HG03045 (cell line): ENCODE measurements around the gene RASGRF2.

Source experiments
- ATAC-seq: cut with Tn5 transposase; IDR thresholded peaks from one replicate; pipeline ENCODE4 v1.9.1; 2021; ENCODE audit warnings: mild to moderate bottlenecking, moderate library complexity; ENCODE audit not compliant: unreplicated experiment

Gene RASGRF2

DNA sequence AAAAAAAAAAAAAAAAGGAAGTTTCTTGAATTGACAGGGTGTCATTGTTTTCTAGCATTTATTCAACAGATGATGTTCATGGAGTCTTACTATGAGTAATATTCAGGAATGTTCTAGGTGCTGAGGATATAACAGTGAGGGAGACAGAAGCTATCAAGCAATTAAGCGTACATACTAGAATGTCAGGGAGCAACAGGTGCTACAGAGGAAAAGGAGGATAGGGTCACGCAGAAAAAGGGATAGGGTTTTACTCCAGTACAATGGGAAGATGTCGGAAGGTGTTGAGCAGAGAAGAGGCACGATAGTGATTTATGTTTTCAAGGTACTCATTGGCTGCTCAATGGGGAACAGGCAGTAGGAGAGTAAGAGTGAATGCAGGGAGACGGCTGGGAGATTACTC lies 6.6 kb upstream of the RASGRF2 start:
- no peak for ATAC-seq

DNA sequence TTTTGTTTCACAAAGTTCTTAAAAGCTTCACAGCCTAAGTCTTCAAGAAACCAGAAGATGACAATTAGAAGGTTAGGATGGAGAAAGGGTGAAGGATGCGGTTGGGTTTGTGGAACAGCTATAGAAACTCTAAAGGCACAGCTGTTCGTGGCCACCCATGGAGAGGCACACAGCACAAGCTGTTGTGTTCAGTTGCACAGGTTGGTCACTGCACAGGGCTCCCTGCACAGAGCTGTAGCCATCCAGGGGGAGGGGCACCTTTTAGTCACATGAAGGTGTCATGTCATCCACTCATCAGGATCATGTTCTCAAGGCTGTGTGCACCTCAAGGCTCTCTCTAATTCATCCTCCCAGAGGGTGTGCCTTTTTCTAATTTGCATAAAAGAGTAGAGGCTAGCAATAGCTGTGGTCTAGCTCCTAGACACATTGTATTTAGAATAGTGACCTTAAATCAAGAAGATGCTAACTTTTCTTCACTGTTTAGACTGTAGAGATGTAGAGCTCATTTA lies 5.0 kb upstream of the RASGRF2 start:
- no peak for ATAC-seq

DNA sequence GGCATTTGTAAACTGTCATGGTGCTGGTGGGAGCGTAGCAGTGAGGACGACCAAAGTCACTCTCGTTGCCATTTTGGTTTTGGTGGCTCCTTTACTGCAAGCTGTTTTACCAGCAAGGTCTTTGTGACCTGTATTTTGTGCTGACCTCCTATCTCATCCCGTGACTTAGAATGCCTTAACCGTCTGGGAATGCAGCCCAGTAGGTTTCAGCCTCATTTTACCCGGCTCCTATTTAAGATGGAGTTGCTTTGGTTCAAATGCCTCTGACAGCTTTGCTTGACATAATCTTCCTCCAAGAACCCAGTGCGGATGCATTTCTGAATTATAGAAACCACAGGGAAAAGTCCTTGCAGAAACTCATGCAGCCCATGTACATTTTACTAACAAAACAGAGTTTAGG lies 3.9 kb upstream of the RASGRF2 start:
- no peak for ATAC-seq

DNA sequence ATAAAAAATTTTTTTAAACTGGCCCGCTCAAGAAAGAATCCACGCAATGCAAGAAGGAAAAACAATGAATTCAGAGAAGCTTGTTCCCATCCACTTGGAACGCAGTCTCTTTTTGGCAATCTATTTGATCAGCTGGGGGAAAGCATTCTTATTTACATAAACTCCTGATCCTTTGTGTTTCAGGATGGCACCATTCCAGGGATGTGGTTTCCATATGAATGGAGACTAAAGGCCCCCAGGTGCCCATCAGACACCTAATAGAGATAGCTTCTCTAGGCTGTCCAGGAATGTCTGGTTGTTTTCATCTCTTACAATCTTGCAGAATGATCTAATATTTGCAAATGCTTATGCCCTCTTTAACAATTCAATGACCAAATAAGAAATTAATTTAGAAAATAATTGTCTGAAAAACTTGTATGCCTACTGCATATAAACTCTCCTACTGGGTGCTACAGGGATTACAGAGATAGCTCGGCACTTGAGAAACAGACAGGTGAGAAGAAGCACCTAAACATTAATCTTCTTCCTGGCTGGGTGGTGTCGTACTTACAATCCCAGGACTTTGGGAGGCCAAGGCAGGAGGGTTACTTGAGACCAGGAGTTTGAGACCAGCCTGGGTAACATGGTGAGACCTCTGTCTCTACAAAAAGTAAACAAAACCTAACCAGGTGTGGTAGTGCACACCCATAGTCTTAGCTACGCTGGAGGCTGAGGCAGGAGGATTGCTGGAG lies 3.0 kb upstream of the RASGRF2 start:
- ATAC-seq = no peak

DNA sequence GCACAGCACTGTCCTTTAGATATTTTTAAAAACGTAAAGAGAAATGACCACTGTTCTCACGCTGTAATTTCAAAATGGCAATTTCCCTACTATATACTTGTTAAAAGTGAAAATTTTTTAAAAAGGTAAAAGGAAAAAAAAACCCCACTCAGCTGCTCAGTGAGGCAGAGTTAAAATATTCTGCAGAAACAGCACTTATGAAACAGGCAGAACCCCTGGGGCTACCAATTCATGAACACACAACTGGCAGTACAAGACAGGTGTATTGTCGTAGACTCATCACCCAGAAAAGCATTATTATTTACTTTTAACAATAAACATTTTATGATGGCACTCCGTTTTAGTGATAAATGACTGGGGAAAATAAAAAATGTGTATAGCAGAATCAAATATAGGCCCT lies 1.5 kb upstream of the RASGRF2 start:
- no peak for ATAC-seq

DNA sequence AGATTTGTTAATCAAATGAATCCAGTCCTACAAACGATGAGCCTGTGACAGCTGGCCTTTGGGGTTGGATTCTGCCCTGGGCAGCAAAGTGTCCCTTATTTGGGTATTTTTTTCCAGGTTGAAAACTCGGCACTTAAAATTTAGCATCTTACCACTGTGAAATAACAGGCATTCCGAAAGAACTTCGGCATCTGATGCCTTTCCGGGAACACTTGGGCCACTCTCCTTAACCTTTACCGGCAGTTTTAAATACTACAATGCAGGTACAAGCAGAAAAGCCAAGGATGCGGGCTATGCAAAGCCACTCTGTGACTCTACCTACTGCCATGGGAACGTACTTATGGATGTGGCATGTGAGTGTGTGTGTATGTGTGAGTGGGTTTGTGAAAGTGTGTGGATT lies 1.0 kb upstream of the RASGRF2 start:
- ATAC-seq = no peak

DNA sequence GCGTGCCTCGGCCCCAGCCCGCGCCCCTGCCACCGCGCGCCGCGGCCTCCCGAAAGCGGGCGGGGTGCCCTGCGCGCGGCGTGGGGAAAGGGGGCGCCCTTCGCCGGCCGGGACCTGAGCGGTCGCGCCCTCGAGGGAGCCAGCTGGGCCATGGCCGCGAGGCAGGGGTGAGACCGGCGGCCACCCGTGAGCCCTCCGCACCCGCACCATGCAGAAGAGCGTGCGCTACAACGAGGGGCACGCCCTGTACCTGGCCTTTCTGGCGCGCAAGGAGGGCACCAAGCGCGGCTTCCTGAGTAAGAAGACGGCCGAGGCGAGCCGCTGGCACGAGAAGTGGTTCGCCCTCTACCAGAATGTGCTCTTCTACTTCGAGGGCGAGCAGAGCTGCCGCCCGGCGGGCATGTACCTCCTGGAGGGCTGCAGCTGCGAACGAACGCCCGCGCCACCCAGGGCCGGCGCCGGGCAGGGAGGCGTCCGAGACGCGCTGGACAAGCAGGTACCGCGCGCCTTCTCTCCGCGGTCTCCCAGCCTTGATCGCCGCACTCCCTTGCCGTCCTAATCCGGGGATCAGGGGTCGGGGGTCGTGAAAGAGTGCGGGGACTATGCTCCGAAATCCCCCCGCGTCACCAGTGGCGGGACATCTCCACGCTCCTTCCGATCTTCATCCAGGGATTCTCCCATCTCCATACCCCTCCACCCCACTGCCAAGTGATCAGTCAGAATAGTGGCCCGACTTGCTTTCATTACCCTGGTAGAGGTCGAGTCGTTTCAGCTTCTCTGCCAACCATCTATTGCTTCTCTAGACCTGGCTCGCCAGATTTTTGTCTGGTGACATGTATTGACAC lies 590 bp downstream of the RASGRF2 start:
- no peak for ATAC-seq

DNA sequence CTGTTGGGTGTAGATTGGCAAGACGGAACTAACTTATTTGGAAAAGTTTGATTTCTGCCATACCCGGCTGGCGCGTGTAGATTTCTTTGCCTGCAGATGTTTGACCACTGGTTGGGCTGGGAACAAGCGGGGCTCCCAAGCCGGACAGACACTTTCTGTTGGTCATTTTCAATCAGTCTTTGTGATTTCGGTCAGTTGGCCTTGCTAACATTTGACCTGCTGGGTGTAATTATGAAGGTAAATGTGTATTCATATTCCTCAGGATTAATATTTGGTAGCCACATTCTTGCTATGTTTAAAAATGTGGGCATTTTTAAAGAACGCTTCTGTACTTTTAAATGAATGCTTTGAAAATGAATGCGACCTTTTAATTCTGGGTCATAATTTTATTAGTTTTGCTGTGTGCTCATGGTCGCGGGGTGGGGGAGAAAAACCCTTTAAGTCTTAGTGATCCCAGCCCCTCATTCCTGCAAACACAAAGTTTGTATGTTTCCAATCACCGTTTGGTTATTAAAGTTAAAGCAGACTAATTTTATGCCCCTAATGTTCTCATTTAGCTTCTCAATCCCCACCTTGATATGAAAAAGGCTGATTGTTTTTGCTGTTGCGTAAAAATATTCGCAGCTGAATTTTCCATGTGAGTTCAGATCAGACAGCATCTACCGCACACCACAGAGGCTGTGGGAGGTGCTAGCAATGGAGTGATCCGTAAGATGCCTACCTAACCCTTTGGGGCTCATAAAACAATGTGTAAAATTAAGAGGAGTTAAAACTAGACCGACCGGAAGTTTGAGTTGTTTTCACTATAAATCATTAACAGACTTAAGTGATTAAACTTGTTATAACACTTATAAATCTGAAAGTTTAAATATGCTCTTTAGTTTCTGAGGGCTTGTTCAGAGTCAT lies 1.5 kb downstream of the RASGRF2 start:
- ATAC-seq = no peak

DNA sequence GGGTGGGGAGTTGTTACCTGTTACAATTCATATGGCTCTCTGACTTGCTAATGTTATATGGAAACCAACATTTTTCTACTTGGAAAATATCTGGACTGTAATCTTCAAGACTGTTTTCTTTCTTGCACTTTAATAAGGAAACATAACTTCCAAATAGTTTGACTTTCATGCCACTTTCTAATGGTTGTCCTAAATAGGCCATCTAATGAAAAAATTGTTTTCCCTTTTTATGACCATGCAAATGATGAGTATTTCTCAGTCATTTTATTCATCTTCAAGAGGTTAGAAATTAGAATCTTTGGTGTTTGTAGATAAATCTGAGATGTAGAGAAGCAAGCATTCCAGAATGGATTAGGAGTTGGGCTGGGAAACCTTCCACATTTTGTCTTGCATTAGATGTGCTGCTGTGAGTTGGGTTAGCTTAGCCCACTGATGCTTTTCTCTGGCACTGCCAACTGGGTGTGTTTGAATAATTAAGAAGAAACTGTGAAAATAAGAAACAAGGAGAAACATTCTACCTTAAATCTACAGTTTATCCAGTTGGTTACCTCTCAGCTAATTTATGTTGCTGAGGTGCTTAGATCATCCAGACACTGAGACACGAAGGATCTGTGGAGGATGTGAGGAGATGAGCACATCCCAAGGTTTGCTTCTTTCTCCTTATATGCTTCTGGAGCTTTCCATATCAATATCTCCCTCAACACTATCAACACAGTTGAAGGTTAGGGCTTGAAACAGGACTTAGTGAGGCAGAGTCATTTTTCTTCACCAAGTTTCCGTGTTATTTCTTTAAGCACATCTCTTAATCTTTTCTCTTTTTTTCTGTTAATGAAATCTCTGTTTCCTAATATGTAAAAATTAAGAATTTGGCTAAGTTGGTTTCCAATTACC lies 2.7 kb downstream of the RASGRF2 start:
- ATAC-seq = no peak

DNA sequence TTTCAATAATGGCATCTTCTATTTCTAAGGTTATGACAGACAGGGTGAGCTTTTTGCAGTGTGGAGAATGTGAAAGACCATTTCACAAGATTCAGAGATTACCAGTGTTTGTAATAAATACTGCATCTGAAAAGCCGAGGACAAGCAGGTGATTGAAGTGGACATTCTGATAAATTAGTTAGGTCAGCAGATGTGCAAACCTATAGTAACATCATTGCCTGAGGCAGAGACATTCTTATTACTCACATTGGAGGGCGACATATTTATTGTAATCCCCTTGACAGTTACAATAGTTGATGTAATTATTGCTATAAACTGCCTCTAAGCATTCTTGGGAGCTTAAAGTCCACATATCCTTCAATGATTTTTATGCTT lies 3.3 kb downstream of the RASGRF2 start:
- no peak for ATAC-seq

DNA sequence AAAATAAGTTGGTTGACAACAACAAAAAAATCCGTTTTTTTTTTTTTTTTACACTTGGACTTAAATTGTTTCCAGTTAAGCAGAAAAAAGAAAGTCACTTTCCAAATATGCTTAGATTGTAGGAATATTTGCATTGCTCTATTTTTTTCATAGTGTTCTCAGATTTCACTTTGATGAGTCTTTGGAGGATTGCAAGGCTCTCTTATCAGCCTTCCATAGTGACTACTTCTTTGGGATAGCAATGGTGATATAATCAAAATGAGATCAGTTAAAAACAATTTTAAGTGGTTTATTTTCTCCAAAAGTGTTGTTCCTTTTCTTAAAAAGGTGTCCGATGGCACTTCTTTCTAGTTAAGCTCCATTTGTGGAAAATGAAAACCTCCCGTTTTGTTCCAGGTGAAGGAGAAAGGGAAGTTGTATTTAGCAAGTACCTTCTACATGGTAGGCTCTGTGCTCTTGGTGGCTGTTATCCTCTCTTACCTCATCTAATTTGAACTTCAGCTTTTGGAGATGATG lies 3.9 kb downstream of the RASGRF2 start:
- ATAC-seq = no peak

DNA sequence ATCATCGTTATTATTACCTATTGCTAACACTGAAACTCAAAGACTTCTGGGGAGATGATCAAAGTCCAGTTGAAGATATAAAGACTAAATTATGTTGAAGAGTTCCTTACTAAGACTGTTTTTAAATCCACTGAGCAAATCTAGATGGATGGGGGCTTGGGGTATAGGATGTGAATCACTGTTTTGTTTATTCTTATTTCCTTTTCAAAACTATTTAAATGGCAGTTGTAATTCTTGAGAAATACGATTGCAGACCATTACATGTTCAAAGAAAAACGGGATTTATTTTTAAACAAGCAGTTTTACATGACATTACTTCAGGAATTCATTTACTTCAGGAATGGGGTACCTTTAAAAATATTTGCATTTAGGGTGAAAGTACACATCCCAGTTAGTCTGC lies 4.3 kb downstream of the RASGRF2 start:
- ATAC-seq = no peak

DNA sequence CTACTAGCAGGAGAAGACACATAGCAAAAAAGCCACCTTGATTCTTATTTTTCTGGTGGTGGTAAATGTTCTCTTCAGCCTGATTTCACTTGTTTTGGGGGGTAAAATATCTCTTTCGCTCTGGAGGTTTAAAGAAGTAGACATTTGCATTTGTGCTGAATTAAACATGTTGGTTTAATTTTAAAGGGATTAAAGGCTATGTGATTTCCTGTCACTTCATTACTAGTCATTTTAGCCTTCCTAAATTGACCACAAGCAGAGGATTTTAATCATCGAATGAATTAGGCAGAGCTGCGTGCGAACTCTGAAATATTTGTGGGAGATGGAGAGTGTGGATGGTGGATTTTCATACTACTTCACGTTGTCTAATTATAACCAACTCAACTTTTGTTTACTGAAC lies 4.8 kb downstream of the RASGRF2 start:
- no peak for ATAC-seq

DNA sequence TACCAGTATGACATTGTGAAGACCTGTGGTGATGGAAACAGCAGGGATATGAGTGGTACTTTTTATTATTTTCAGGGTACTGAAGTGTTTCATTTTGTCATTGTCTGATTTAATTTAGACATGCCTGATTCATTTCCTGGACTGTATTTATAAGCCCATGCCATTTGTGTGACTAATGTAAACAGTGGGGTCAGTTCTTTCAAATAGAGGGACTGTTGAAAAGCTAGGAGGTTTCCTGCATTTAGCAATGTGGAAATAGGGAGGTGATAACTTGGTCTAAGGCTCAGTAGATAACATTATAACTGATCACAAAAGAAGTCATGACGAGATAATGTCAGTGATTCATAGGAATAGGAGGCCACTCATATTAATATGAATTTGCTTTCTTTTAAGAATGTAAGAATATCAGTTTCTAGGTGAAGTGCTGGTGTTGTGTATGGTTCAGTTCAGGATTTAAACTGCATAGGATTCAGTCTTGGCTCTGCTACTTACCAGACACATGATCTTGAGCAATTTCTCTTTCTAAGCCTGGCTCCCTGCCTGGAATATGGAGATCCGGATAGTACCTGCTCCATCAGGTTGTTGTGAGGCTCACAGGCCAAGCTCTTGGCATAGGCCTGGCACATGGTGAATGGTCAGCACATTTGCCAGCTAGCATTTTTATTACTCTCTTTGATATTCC lies 7.5 kb downstream of the RASGRF2 start:
- no peak for ATAC-seq

DNA sequence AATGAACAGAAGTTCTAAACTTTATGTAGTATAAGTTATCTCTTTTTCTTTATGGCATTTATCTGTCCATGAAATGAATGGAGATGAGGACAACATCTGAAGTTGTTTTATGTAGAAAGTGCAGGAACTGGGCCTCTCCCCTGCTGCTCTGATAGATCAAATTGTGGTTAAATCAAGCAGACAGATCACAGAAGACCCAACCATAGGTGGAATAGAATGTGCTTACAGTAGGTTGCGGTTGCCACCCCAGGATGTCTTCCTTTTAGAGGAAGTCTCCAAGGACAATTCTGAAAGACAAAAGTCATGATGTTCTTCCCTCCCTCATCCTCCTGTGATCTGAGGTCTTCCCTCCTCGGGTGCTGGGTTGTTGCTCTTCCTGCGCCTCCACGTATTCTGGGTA lies 12.9 kb downstream of the RASGRF2 start:
- no peak for ATAC-seq

DNA sequence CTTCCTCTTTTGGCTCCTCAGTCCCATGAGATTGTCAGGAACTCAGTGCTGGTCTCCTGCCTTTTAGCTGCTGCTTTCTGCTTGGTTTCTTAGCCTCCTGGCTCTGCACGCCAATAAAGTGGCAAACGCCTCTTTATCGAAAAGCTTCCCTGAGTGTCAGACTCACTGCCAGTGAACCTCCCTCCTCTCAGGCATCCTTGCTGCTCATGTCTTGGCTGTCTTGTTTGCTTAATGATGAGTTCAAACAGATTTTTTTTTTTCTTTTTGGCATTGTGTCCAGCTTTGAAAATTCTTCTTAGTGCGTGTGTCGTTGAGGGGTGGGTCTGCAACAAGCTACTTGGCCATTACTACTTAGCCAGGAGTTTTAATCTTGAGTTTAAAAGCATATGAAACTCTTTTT lies 14.9 kb downstream of the RASGRF2 start:
- no peak for ATAC-seq

DNA sequence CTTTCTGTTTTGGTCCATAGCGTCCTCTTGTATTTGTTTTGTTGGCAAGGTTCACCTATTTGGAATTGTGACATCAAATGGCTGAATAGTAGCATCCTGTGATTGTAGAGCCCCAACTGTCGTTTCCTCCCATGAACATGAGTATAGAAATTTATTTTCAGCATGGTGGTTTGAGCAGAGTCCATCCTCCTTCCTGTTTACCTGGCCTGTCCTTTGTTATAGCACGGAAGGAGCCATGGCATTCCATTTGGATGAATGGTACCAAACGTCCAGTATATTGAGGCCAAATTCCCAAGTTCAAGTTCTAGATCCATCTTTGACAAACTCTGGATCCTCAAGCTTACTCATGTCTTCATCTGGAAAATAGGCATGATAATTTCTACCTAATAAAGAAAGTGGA lies 16.8 kb downstream of the RASGRF2 start:
- ATAC-seq = no peak

DNA sequence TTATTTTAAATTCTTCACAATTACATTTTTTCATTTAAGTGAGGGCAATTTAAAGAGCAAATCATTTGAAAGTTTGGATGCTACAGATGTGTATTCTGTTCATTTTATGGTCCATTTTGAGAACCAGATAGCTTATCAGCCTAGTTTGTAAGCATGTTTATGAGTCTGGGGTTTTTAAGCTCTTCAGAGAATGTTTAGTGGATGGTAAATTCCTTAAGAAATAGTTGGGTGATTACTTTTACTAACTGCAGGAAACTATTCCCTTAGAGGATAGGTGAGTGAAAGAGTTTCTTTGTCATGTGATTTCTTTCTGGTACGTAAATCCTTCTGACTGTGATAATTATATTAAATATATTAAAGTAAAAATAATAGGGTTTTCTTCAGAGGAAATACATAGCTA lies 17.6 kb downstream of the RASGRF2 start:
- no peak for ATAC-seq

DNA sequence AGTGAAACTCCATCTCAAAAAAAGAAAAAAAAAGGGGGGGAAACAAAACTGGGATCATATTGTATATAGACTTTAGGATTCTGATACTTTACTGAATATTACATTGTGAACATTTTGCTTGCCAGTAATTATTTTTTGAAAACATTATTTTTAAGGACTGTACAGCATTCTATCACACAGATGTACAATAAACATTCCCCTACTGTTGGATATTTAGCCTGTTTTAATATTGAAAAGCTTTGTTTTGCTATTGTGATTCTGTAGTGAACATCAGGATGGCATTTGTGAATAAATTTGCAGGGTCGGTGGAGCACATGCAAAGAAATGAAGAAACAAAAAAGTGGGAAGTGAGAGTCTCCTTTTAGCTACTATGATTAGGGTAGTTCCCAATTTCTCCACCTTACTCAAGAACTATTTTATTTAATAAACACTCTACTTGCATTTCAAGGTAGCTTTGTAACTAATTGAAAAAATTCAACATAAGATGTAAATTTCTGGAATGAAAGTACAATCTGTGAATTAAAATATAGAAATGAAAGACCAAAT lies 18.7 kb downstream of the RASGRF2 start:
- no peak for ATAC-seq
